Measurements from ENCODE around the gene NLK. TPM values are rescaled to one million over a fixed set of nuclear protein-coding genes. Genes with fewer than 3 reads are reported as not detected.

The NLK gene
- total and polyA plus RNA-seq, 2 donors (not counting 3 experiments of a cell fraction or from before 2014, with no cell fraction given), result 23.8 to 34.2 TPM

GRCh38 chr17:28142305-28142704 is 99.8 kb downstream of the NLK start:
- CTCF ChIA-PET, result interaction anchor here (0.9 to 1.3 kb wide), 4 partner anchors 9 to 109 kb away, joined by 3 to 4 read pairs (median 4); no protein-coding TSS in a partner anchor
- DNase-seq (ENCODE audit: low read depth, low spot score), result no peak

More at GRCh38 chr17:28142305-28142704, 99.8 kb downstream of the NLK start:
- Histone ChIP-seq H3K4me2 (ENCODE audit: insufficient read depth, low read length) (no peak overlapping the region), H3K4me1 (ENCODE audit: control insufficient read depth, extremely low read depth, insufficient read depth, low read length) (peaks cover 9% of the 10 kb centered on the region), H3K27me3 (ENCODE audit: control insufficient read depth in 2 of 2, insufficient read depth in 2 of 2, low read length in 2 of 2) (no peaks in the 10 kb centered on the region), H4K20me1 (replicated peaks; ENCODE audit: control insufficient read depth, extremely low read depth, insufficient read depth, low read length) (peaks cover 2% of the 10 kb centered on the region), H3K4me3 (replicated peaks in 1 of 3; ENCODE audit: insufficient read depth in 1 of 3, low read depth in 1 of 3, low read length in 3 of 3) (no peak overlapping the region), H3K9me1 (replicated peaks; ENCODE audit: control insufficient read depth, extremely low read depth, insufficient read depth, low read length) (no peaks in the 10 kb centered on the region), H3K9me3 (replicated peaks; ENCODE audit: control insufficient read depth, insufficient read depth, low read length) (no peaks in the 10 kb centered on the region), H3K36me3 (ENCODE audit: control insufficient read depth in 2 of 2, extremely low read depth in 1 of 2, insufficient read depth in 2 of 2, low read length in 2 of 2) (no peaks in the 10 kb centered on the region), H3K79me2 (ENCODE audit: control insufficient read depth, insufficient read depth, low read length) (no peaks in the 10 kb centered on the region), H3K9ac (replicated peaks; ENCODE audit: extremely low read depth, insufficient read depth, low read length) (no peak overlapping the region), H3K27ac (ENCODE audit: insufficient read depth, low read depth, low read length) (no peak overlapping the region), H2AFZ (ENCODE audit: low read depth, low read length) (no peak overlapping the region)
- intact Hi-C loops (cut with micrococcal nuclease), result no loop called here
- no TSS peak for BruUV-seq (replicated peaks)
- TF ChIP-seq GATA2 (IDR thresholded peaks at IDR 0.05; ENCODE audit: insufficient read depth, insufficient read length, low read depth, low read length) (no peak), EZH2 (IDR thresholded peaks at IDR 0.05; ENCODE audit: borderline replicate concordance, low read depth, low read length, severe bottlenecking) (no peak), MYC (IDR thresholded peaks at IDR 0.05; ENCODE audit: low read depth, low read length) (no peak), CTCF (IDR thresholded peaks at IDR 0.05; ENCODE audit: extremely low read depth in 1 of 2, insufficient read depth in 1 of 2, low read depth in 1 of 2, low read length in 2 of 2) (no peak), MAX (IDR thresholded peaks at IDR 0.05; ENCODE audit: insufficient read depth, insufficient read length) (no peak), POLR2AphosphoS5 (IDR thresholded peaks at IDR 0.05; ENCODE audit: insufficient read depth, low read depth, low read length) (no peak), POLR2A (IDR thresholded peaks at IDR 0.05; ENCODE audit: low read depth, low read length) (no peak), JUN (IDR thresholded peaks at IDR 0.05; ENCODE audit: borderline replicate concordance, insufficient read depth, insufficient read length, low read depth) (no peak), FOS (IDR thresholded peaks at IDR 0.05; ENCODE audit: borderline replicate concordance, insufficient read depth, low read length) (no peak)
- dilution Hi-C loops (cut with MboI; ENCODE audit: extremely low pct_ligation_motif_present, low sequenced_read_pairs), result no loop called here
- FAIRE-seq, result no peak
- POLR2A ChIA-PET, result no interaction called here

Measured in endothelial cell of umbilical vein (primary cell).